ENCODE results near the gene SEBOX. TPM values are rescaled to one million over a fixed set of nuclear protein-coding genes. Genes with fewer than 3 reads are reported as not detected.
A peak's percentile ranks its signal among the peaks of the same experiment; 100 is the strongest.

Gene SEBOX
- total and polyA plus RNA-seq, 5 donors from 2014 or later = not detected

- Mint-ChIP-seq H3K36me3 (peaks cover 23% of the 10 kb centered on the region), H3K27me3 (no peaks in the 10 kb centered on the region), H3K27ac (no peak overlapping the region), H3K4me1 (peaks cover 0 to 6% (median 2%) of the 10 kb centered on the region in 4 donors), H3K9me3 (no peaks in the 10 kb centered on the region), H3K4me3 (no peak overlapping the region)
- Histone ChIP-seq H3K27ac (ENCODE audit: insufficient read depth, low read length, poor library complexity, severe bottlenecking) (no peak overlapping the region), H3K27me3 (ENCODE audit: control insufficient read depth, insufficient read depth, low read length) (no peaks in the 10 kb centered on the region), H3K4me1 (ENCODE audit: control insufficient read depth, insufficient read depth, low read length, poor library complexity, severe bottlenecking) (no peaks in the 10 kb centered on the region), H3K4me3 (ENCODE audit: low read depth, low read length) (no peak overlapping the region), H3K36me3 (ENCODE audit: control insufficient read depth, insufficient read depth, low read length) (peaks cover 36% of the 10 kb centered on the region), H3K9me3 (ENCODE audit: control insufficient read depth in 2 of 2, low read length in 2 of 2) (no peaks in the 10 kb centered on the region)
- ATAC-seq (ENCODE audit: low read depth in 2 of 2) (no peak), DNase-seq (no peak)
Measured at GRCh38 chr17:28327709-28328108, 37.3 kb downstream of the SEBOX start.

- Mint-ChIP-seq H3K9me3 (no peaks in the 10 kb centered on the region), H3K4me3 (peak overlapping the region in 1 of 4 donors; percentile 13), H3K4me1 (peaks cover 0 to 4% (median 2%) of the 10 kb centered on the region in 4 donors), H3K27me3 (no peaks in the 10 kb centered on the region), H3K27ac (no peak overlapping the region), H3K36me3 (peaks cover 20% of the 10 kb centered on the region)
- no peaks in the 10 kb centered on the region for H3K9me3 ChIP-seq (ENCODE audit: control insufficient read depth in 2 of 2, low read length in 2 of 2)
- peaks cover 36% of the 10 kb centered on the region for H3K36me3 ChIP-seq (ENCODE audit: control insufficient read depth, insufficient read depth, low read length)
- no peaks in the 10 kb centered on the region for H3K27me3 ChIP-seq (ENCODE audit: control insufficient read depth, insufficient read depth, low read length)
- H3K27ac ChIP-seq (ENCODE audit: insufficient read depth, low read length, poor library complexity, severe bottlenecking) = no peak overlapping the region
- no peaks in the 10 kb centered on the region for H3K4me1 ChIP-seq (ENCODE audit: control insufficient read depth, insufficient read depth, low read length, poor library complexity, severe bottlenecking)
- no peak overlapping the region for H3K4me3 ChIP-seq (ENCODE audit: low read depth, low read length)
- ATAC-seq (ENCODE audit: low read depth in 2 of 2) (peak in 1 of 2 donors; percentile 12), DNase-seq (peak in 1 of 3 donors; percentile 31)
Measured at GRCh38 chr17:28327031-28327607, 37.9 kb downstream of the SEBOX start.

- Mint-ChIP-seq H3K27me3 (no peaks in the 10 kb centered on the region), H3K36me3 (peaks cover 19% of the 10 kb centered on the region), H3K27ac (no peak overlapping the region), H3K4me1 (peaks cover 0 to 7% (median under 1%) of the 10 kb centered on the region in 4 donors), H3K9me3 (no peaks in the 10 kb centered on the region), H3K4me3 (peak overlapping the region in 1 of 4 donors; percentile 13)
- H3K9me3 ChIP-seq (ENCODE audit: control insufficient read depth in 2 of 2, low read length in 2 of 2) = no peaks in the 10 kb centered on the region
- H3K27me3 ChIP-seq (ENCODE audit: control insufficient read depth, insufficient read depth, low read length) = no peaks in the 10 kb centered on the region
- H3K4me1 ChIP-seq (ENCODE audit: control insufficient read depth, insufficient read depth, low read length, poor library complexity, severe bottlenecking) = no peaks in the 10 kb centered on the region
- peaks cover 30% of the 10 kb centered on the region for H3K36me3 ChIP-seq (ENCODE audit: control insufficient read depth, insufficient read depth, low read length)
- DNase-seq = no peak
- no peak overlapping the region for H3K27ac ChIP-seq (ENCODE audit: insufficient read depth, low read length, poor library complexity, severe bottlenecking)
- no peak for ATAC-seq (ENCODE audit: low read depth in 2 of 2)
- H3K4me3 ChIP-seq (ENCODE audit: low read depth, low read length) = no peak overlapping the region
Measured at GRCh38 chr17:28326114-28326513, 38.9 kb downstream of the SEBOX start.

DNA sequence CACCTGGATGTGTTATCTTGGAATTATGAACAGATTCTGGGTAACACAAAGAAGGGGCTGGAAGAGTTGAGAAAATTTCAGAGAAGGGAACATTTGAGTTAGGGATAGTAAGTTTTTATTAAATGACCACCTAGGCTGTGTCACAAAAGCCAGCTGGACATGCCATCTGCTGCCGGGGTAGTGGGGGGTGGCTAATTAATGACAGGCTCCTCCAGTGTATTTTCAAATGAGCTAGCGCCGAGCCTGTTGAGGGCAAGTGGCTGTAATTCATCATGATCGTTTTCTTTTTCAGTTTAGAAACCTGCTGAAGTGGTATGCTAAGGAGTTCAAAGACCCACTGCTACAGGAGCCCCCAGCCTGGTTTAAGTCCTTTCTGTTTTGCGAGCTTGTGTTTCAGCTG lies 39.8 kb downstream of the SEBOX start:
- Mint-ChIP-seq H3K27me3 (no peaks in the 10 kb centered on the region), H3K36me3 (peaks cover 19% of the 10 kb centered on the region), H3K9me3 (no peaks in the 10 kb centered on the region), H3K4me3 (peak overlapping the region in 1 of 4 donors; percentile 43), H3K27ac (no peak overlapping the region), H3K4me1 (peaks cover 0 to 14% (median 8%) of the 10 kb centered on the region in 4 donors)
- H3K4me3 ChIP-seq (ENCODE audit: low read depth, low read length) = no peak overlapping the region
- DNase-seq = no peak
- H3K9me3 ChIP-seq (ENCODE audit: control insufficient read depth in 2 of 2, low read length in 2 of 2) = no peaks in the 10 kb centered on the region
- no peaks in the 10 kb centered on the region for H3K27me3 ChIP-seq (ENCODE audit: control insufficient read depth, insufficient read depth, low read length)
- H3K27ac ChIP-seq (ENCODE audit: insufficient read depth, low read length, poor library complexity, severe bottlenecking) = no peak overlapping the region
- peaks cover 2% of the 10 kb centered on the region for H3K4me1 ChIP-seq (ENCODE audit: control insufficient read depth, insufficient read depth, low read length, poor library complexity, severe bottlenecking)
- H3K36me3 ChIP-seq (ENCODE audit: control insufficient read depth, insufficient read depth, low read length) = peaks cover 21% of the 10 kb centered on the region
- ATAC-seq (ENCODE audit: low read depth in 2 of 2) = no peak

GRCh38 chr17:28324781-28325180 lies 40.2 kb downstream of the SEBOX start:
- Histone ChIP-seq H3K27ac (ENCODE audit: insufficient read depth, low read length, poor library complexity, severe bottlenecking) (no peak overlapping the region), H3K4me3 (ENCODE audit: low read depth, low read length) (no peak overlapping the region), H3K27me3 (ENCODE audit: control insufficient read depth, insufficient read depth, low read length) (no peaks in the 10 kb centered on the region), H3K36me3 (ENCODE audit: control insufficient read depth, insufficient read depth, low read length) (peaks cover 21% of the 10 kb centered on the region), H3K9me3 (ENCODE audit: control insufficient read depth in 2 of 2, low read length in 2 of 2) (no peaks in the 10 kb centered on the region), H3K4me1 (ENCODE audit: control insufficient read depth, insufficient read depth, low read length, poor library complexity, severe bottlenecking) (peaks cover 6% of the 10 kb centered on the region)
- H3K9me3 Mint-ChIP-seq = no peaks in the 10 kb centered on the region
- no peak for DNase-seq
- no peak overlapping the region for H3K4me3 Mint-ChIP-seq
- no peak overlapping the region for H3K27ac Mint-ChIP-seq
- H3K36me3 Mint-ChIP-seq = peaks cover 19% of the 10 kb centered on the region
- peaks cover 4 to 14% (median 12%) of the 10 kb centered on the region in 4 donors for H3K4me1 Mint-ChIP-seq
- ATAC-seq (ENCODE audit: low read depth in 2 of 2) = no peak
- H3K27me3 Mint-ChIP-seq = no peaks in the 10 kb centered on the region

DNA sequence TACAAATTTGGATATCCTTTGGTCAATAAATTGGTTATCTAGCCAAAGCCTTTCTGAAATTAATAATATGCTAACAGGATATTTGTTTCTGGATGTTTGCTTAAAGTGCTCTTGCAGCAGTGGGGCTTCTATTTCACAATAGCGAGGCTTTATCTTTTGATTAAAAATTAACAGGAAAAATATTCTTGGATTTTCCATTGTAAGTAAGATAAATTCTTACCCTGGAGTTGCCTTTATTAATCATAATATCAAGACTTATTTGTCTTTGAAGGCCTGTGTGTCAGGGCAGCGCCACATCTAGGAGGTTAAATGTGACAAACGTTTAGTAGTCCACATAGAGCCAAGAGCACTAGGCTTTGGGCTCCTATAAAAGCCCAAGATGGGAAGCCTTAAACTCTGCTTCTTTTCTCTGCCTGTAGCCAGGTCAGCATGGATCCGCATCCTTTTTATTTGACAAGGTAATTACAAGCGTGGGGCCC lies 40.7 kb downstream of the SEBOX start:
- Histone ChIP-seq H3K36me3 (ENCODE audit: control insufficient read depth, insufficient read depth, low read length) (peaks cover 19% of the 10 kb centered on the region), H3K27me3 (ENCODE audit: control insufficient read depth, insufficient read depth, low read length) (no peaks in the 10 kb centered on the region), H3K9me3 (ENCODE audit: control insufficient read depth in 2 of 2, low read length in 2 of 2) (no peaks in the 10 kb centered on the region), H3K4me3 (ENCODE audit: low read depth, low read length) (no peak overlapping the region), H3K4me1 (ENCODE audit: control insufficient read depth, insufficient read depth, low read length, poor library complexity, severe bottlenecking) (peaks cover 11% of the 10 kb centered on the region), H3K27ac (ENCODE audit: insufficient read depth, low read length, poor library complexity, severe bottlenecking) (no peak overlapping the region)
- no peak overlapping the region for H3K27ac Mint-ChIP-seq
- DNase-seq = no peak
- H3K4me1 Mint-ChIP-seq = peaks cover 4 to 15% (median 15%) of the 10 kb centered on the region in 4 donors
- no peak overlapping the region for H3K4me3 Mint-ChIP-seq
- no peaks in the 10 kb centered on the region for H3K27me3 Mint-ChIP-seq
- no peak for ATAC-seq (ENCODE audit: low read depth in 2 of 2)
- peaks cover 19% of the 10 kb centered on the region for H3K36me3 Mint-ChIP-seq
- H3K9me3 Mint-ChIP-seq = no peaks in the 10 kb centered on the region

DNA sequence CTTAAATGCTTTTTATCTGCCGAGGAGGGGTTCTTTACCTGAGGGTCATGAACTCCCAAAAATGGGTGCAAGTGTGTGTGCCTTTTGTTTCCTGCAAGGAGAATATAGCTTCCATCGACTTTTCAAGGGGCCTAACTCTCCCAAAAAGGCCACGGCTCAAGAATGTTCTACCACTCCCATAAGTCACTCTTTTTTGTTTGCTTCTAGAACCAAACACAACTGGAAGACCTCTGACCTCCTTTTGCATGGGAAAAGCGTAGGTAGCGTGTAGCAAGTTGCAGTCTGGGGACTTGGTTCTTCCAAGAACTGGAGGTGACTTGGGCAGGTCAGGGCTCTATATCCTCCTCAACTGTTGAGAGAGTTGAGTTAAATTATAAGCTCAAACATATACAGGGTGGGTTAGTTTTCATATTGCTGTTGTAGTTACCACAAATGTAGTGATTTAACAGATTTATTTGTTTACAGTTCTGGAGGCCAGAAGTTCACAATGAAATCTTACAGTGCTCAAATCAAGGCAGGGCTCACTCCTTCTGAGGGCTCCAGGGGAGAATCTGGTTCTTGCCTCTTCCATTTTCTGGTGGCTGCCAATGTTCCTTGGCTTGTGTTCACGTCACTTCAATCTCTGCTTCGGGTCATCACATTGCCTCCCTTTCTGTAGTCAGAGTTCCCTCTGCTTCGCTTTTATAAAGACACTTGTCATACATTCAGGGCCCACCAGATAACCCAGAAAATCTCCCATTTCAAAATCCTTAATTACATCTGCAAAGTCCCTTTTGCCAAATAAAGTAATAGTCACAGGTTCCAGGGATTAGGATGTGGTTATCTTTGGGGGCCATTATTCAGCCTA lies 44.6 kb downstream of the SEBOX start:
- Histone ChIP-seq H3K27ac (ENCODE audit: insufficient read depth, low read length, poor library complexity, severe bottlenecking) (no peak overlapping the region), H3K36me3 (ENCODE audit: control insufficient read depth, insufficient read depth, low read length) (no peaks in the 10 kb centered on the region), H3K9me3 (ENCODE audit: control insufficient read depth in 2 of 2, low read length in 2 of 2) (no peaks in the 10 kb centered on the region), H3K4me3 (ENCODE audit: low read depth, low read length) (no peak overlapping the region), H3K4me1 (ENCODE audit: control insufficient read depth, insufficient read depth, low read length, poor library complexity, severe bottlenecking) (peaks cover 22% of the 10 kb centered on the region), H3K27me3 (ENCODE audit: control insufficient read depth, insufficient read depth, low read length) (no peaks in the 10 kb centered on the region)
- Mint-ChIP-seq H3K4me3 (peak overlapping the region; percentile 91 to 94 (median 92)), H3K4me1 (peaks cover 7 to 27% (median 20%) of the 10 kb centered on the region in 4 donors), H3K36me3 (no peaks in the 10 kb centered on the region), H3K9me3 (peaks cover 0 to 3% (median 0%) of the 10 kb centered on the region in 7 donors), H3K27me3 (no peaks in the 10 kb centered on the region), H3K27ac (peak overlapping the region in 1 of 3 donors; percentile 78)
- no peak for ATAC-seq (ENCODE audit: low read depth in 2 of 2)
- no peak for DNase-seq

Measured in CD4-positive, CD25-positive, alpha-beta regulatory T cell (primary cell).